Natural killer cell treated with Interleukin-12 subunit alpha and Interleukin-12 subunit beta and Interleukin-15 and Interleukin-18, amount 100 ng/mL, for 72 hours (primary cell): ENCODE data around the gene NAV2. TPM values are rescaled to one million over a fixed set of nuclear protein-coding genes. Genes with fewer than 3 reads are reported as not detected.

Experiments
- ATAC-seq, 2 donors: fragments of 150-1000 bp; cut with Tn5 transposase in 1 of 2; sonication (Bioruptor Pico), chemical (Tn5 transposase) in 1 of 2; 2 replicates each; pipeline ENCODE4 v1.10.0; 2021
- DNase-seq: peaks from one replicate; pipeline ENCODE4 v3.0.0; 2022; ENCODE audit warnings: low spot score
- H3K27ac Mint-ChIP-seq, 2 donors: 1 replicate in 1 of 2; 2 replicates in 1 of 2; pipeline ENCODE4 v1.8.0; 2022; ENCODE audit warnings: mixed read lengths in 2 of 2, mild to moderate bottlenecking in 1 of 2, moderate library complexity in 1 of 2
- H3K27me3 Mint-ChIP-seq, 2 donors: 1 replicate in 1 of 2; 2 replicates in 1 of 2; pipeline ENCODE4 v1.8.0; 2022; ENCODE audit warnings: mixed read lengths in 2 of 2
- H3K36me3 Mint-ChIP-seq: one replicate; pipeline ENCODE4 v1.8.0; 2022; ENCODE audit warnings: mixed read lengths
- H3K4me1 Mint-ChIP-seq, 2 donors: 1 replicate in 1 of 2; 2 replicates in 1 of 2; pipeline ENCODE4 v1.8.0; 2022; ENCODE audit warnings: low read depth in 2 of 2, mixed read lengths in 2 of 2, mild to moderate bottlenecking in 1 of 2
- H3K4me3 Mint-ChIP-seq: one replicate; pipeline ENCODE4 v1.8.0; 2022; ENCODE audit warnings: mixed read lengths
- H3K9me3 Mint-ChIP-seq: 2 replicates; pipeline ENCODE4 v1.8.0; 2022; ENCODE audit warnings: mixed read lengths
- total RNA-seq, 2 donors: library from RNA; stranded (reverse); gene quantifications; one replicate each; pipeline ENCODE4 v1.2.3, GENCODE V29; 2022

NAV2 gene
- total RNA-seq, 2 donors from 2014 or later, result 0.31 to 0.67 TPM

DNA sequence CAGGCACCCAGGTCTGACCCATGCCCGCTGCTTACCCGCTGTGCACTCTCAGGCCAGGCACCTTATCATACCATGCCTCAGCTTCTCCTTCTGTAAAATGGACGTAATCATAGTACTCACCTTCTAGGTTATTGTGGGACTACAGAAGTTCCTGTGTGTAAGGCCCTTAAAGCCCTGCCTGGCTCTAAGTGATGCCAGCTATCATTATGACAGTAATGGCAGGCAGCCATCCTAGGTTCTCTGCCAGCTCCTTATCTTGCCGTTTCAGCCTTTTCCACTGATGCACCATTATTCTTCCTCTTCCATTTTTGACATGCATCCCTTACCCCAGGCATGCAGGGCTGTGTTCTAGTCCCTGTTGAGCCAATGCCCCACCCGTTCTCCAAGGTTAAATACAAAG, 389.8 kb downstream of the NAV2 start:
- no peaks in the 10 kb centered on the region for H3K36me3 Mint-ChIP-seq
- peaks cover 9 to 14% of the 10 kb centered on the region in 2 donors for H3K4me1 Mint-ChIP-seq
- no peak for ATAC-seq
- no peak overlapping the region for H3K4me3 Mint-ChIP-seq
- peaks cover 0 to 8% of the 10 kb centered on the region in 2 donors for H3K27me3 Mint-ChIP-seq
- no peaks in the 10 kb centered on the region for H3K9me3 Mint-ChIP-seq
- no peak overlapping the region for H3K27ac Mint-ChIP-seq
- no peak for DNase-seq

GRCh38 chr11:20103281-20103680, 390.6 kb downstream of the NAV2 start:
- no peak for DNase-seq
- peaks cover 9 to 14% of the 10 kb centered on the region in 2 donors for H3K4me1 Mint-ChIP-seq
- peak in 1 of 2 donors; percentile 30 for ATAC-seq
- no peak overlapping the region for H3K27ac Mint-ChIP-seq
- no peaks in the 10 kb centered on the region for H3K9me3 Mint-ChIP-seq
- no peak overlapping the region for H3K4me3 Mint-ChIP-seq
- peaks cover 0 to 8% of the 10 kb centered on the region in 2 donors for H3K27me3 Mint-ChIP-seq
- H3K36me3 Mint-ChIP-seq, result no peaks in the 10 kb centered on the region

DNA sequence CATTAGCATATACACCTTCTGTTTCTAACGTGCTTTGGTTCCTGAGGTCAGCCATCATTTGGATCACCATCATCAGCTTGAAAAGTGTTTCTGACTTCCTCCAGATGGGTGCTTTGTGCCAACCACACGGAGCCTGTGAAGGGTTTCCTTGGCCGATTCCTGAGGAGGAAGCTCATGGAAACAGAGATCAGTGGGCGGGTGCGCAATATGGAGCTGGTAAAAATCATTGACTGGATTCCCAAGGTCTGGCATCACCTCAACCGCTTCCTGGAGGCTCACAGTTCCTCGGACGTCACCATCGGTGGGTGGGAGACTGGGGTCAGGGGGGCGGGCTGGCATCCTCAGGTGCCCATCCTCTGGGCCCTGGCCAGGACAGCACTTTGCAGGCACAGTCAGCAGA, 392.8 kb downstream of the NAV2 start:
- H3K9me3 Mint-ChIP-seq, result no peaks in the 10 kb centered on the region
- no peak overlapping the region for H3K27ac Mint-ChIP-seq
- H3K36me3 Mint-ChIP-seq, result no peaks in the 10 kb centered on the region
- H3K4me1 Mint-ChIP-seq, result no peaks in the 10 kb centered on the region
- no peak overlapping the region for H3K4me3 Mint-ChIP-seq
- no peak for DNase-seq
- ATAC-seq, result no peak
- H3K27me3 Mint-ChIP-seq, result peaks cover 0 to 8% of the 10 kb centered on the region in 2 donors

DNA sequence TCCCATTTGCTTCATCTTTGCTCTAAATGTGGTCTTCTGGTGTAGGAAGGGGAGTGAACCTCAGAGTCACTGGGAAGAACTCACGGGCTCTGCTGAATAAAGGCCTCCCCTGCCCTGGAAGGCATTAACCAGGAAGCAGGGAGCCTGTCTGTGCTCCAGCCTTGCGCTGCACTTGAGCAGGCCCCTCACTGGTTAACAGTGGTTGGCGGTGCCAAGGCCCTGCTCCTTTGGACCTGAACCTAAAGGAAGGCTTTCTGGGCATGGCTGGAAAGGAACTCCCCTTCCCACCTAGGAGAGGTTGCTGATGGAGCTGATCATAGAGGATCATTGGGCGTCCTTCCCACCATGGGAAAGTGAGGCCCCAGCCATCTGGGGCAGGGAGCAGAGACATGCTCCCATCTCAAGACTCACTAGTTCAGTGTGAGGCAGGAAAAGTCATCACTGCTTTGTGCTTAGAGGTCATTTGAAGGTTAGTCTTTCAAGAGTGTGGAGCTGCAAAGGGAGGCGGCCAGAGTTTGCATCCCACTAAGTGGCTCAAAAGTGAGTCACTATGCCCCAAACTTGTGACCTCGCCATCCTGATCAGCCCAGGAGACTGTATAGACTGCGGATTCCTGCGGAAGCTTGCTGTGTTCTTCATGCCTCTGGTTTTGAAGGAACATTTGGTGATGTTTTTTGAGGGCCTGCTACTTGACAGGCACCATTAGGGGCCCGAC, 397.3 kb downstream of the NAV2 start:
- Mint-ChIP-seq H3K4me1 (no peaks in the 10 kb centered on the region), H3K9me3 (no peaks in the 10 kb centered on the region), H3K36me3 (no peaks in the 10 kb centered on the region), H3K4me3 (no peak overlapping the region), H3K27ac (no peak overlapping the region), H3K27me3 (peaks cover 2 to 4% of the 10 kb centered on the region in 2 donors)
- DNase-seq (no peak), ATAC-seq (no peak)

DNA sequence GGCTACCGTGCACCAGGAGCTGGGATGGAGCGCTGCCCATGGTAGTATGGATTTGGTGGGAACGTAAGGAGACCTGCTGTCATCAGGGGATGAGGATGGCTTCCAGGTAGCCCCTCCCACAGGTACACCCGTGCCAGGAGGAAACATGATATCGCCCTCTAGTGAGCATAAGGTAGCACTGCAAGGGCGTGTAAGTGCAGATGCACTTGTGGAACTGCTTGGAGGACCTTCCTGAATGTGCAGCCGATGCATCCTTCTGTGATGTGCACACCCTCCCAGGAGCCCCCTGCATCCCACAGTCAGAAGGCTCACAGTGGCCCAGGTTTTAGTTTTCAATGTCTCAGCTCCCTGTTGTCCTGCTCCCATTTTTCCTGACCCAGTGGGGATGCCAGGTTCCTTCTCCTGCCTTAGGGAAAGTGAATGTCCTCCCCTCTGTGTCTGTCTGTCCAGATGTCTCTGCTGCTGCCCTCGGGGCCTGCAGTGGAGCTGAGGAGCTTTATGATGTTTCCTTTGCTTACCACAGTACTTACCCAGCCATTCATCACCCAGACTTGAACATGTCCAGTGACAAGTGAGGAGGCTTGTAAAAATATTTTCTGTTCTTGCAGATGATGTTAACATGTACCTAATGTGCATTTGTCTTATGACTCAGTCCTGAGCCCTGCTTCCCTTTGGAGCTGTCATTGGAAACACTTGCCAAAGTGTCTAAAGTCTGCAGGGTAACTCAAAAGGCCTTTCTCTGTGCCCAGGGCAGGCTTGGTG, 398.5 kb downstream of the NAV2 start:
- H3K9me3 Mint-ChIP-seq, result no peaks in the 10 kb centered on the region
- no peak overlapping the region for H3K4me3 Mint-ChIP-seq
- DNase-seq, result no peak
- H3K27ac Mint-ChIP-seq, result no peak overlapping the region
- H3K36me3 Mint-ChIP-seq, result no peaks in the 10 kb centered on the region
- ATAC-seq, result peak; percentile 69 to 75
- H3K27me3 Mint-ChIP-seq, result peaks cover 0 to 2% of the 10 kb centered on the region in 2 donors
- no peaks in the 10 kb centered on the region for H3K4me1 Mint-ChIP-seq

DNA sequence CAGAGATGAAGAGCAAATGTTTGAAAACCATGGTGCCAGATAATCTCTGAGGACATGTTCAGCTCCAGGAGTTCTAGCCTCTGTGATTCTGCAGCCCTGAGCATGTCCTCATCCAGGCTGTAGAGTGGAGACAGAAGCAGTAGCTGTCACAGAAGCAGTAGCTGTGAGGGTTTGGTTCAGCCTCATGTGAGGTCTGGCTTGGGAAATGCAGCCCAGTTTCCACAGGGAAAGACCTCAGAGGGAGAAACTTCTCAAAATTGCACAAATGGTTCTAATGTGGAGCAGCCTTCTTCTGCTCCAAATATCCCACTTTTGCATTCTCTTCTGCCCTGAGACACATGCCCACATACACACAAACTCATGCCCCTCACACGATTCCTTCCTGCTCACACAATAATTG, 399.2 kb downstream of the NAV2 start:
- no peak for ATAC-seq

DNA sequence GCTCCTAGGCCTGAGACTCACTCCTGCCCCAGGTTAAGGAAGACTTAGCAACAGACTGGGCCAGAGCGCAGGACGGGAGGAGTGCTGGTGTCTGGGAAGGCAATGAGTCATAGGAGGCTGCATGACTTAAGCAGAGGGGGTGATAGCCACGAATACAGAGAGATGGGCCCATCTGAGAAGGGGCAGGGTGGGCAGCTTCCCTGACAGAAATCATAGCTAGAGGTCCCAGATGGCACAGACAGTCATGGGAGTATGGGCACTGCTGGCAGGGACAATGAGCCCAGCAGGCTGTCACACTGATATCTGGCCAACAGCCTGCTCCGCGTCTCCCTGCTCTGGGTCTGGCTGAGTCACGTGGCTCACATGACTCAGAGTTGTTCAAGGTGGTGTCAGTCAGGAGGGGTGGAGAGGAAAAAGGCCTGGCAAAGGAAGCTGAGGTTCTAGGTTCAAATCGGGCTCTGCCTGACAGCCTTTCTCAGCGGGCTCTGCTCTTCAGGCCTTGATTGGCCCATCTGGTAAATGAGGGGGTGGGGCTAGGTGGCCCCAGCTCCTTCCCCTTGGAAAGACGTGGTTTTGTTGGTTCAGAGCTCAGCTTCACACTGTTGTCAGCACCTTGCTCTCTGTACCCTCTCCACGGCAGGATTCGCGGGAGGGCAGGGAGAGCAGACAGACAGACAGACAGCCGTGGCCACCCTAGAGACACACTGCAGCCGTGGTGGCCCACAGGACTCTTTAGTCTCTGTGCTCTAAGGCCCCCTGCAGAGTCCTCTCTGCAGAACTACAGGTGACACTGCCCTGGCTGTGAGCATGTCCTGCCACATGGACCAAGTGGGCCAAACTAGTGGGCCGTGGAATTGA, 399.9 kb downstream of the NAV2 start:
- ATAC-seq, result no peak
- Mint-ChIP-seq H3K9me3 (no peaks in the 10 kb centered on the region), H3K4me1 (no peaks in the 10 kb centered on the region), H3K27me3 (peaks cover 0 to 2% of the 10 kb centered on the region in 2 donors), H3K27ac (no peak overlapping the region), H3K4me3 (no peak overlapping the region), H3K36me3 (no peaks in the 10 kb centered on the region)
- DNase-seq, result no peak

More for the DNA sequence above, 399.2 kb downstream of the NAV2 start:
- no peaks in the 10 kb centered on the region for H3K9me3 Mint-ChIP-seq
- no peaks in the 10 kb centered on the region for H3K4me1 Mint-ChIP-seq
- no peak overlapping the region for H3K27ac Mint-ChIP-seq
- no peaks in the 10 kb centered on the region for H3K36me3 Mint-ChIP-seq
- no peak for DNase-seq
- H3K4me3 Mint-ChIP-seq, result no peak overlapping the region
- peaks cover 0 to 2% of the 10 kb centered on the region in 2 donors for H3K27me3 Mint-ChIP-seq

GRCh38 chr11:20113149-20113438, 400.5 kb downstream of the NAV2 start:
- Mint-ChIP-seq H3K36me3 (no peaks in the 10 kb centered on the region), H3K4me3 (no peak overlapping the region), H3K27me3 (peaks cover 0 to 2% of the 10 kb centered on the region in 2 donors), H3K27ac (no peak overlapping the region), H3K4me1 (no peaks in the 10 kb centered on the region), H3K9me3 (no peaks in the 10 kb centered on the region)
- DNase-seq (no peak), ATAC-seq (no peak)

GRCh38 chr11:20114588-20114987, 402.0 kb downstream of the NAV2 start:
- H3K36me3 Mint-ChIP-seq, result no peaks in the 10 kb centered on the region

GRCh38 chr11:20116825-20117224, 404.2 kb downstream of the NAV2 start:
- no peak overlapping the region for H3K4me3 Mint-ChIP-seq
- no peaks in the 10 kb centered on the region for H3K4me1 Mint-ChIP-seq
- peaks cover 9 to 19% of the 10 kb centered on the region in 2 donors for H3K27me3 Mint-ChIP-seq
- H3K27ac Mint-ChIP-seq, result no peak overlapping the region
- H3K9me3 Mint-ChIP-seq, result no peaks in the 10 kb centered on the region
- no peak for DNase-seq
- ATAC-seq, result no peak
- H3K36me3 Mint-ChIP-seq, result no peaks in the 10 kb centered on the region

More at GRCh38 chr11:20114588-20114987, 402.0 kb downstream of the NAV2 start:
- ATAC-seq (no peak), DNase-seq (no peak)
- Mint-ChIP-seq H3K9me3 (no peaks in the 10 kb centered on the region), H3K27me3 (peaks cover 2 to 8% of the 10 kb centered on the region in 2 donors), H3K4me1 (no peaks in the 10 kb centered on the region), H3K4me3 (no peak overlapping the region), H3K27ac (no peak overlapping the region)

- Mint-ChIP-seq H3K27ac (no peak overlapping the region), H3K4me3 (no peak overlapping the region), H3K36me3 (no peaks in the 10 kb centered on the region), H3K9me3 (no peaks in the 10 kb centered on the region), H3K4me1 (no peaks in the 10 kb centered on the region), H3K27me3 (peaks cover 7 to 24% of the 10 kb centered on the region in 2 donors)
- DNase-seq (no peak), ATAC-seq (no peak)
These were observed 404.7 kb downstream of the NAV2 start for GRCh38 chr11:20117291-20117690.

DNA sequence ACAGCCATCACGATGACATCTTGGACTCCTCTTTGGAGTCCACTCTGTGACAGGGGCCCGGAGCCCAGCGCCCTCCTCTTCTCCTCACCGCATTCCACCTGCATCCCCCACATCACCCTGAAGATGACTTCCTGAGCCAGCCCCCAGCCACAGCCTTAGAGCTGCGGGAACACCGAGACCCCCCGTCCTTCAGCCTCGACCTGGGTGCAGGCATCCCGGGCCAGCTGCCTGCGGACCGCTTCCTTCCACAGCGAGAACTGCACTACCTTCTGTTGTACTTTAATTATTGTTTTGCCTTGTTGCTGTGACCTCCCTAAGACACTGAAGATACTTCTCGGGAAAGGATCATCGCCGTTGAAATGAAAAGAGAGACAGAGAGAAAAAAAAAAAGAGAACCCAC, 405.6 kb downstream of the NAV2 start:
- DNase-seq (no peak), ATAC-seq (no peak)
- H3K27me3 Mint-ChIP-seq, result peaks cover 7 to 26% of the 10 kb centered on the region in 2 donors
- no peaks in the 10 kb centered on the region for H3K9me3 Mint-ChIP-seq
- H3K4me1 Mint-ChIP-seq, result no peaks in the 10 kb centered on the region
- H3K4me3 Mint-ChIP-seq, result no peak overlapping the region
- no peak overlapping the region for H3K27ac Mint-ChIP-seq
- no peaks in the 10 kb centered on the region for H3K36me3 Mint-ChIP-seq

- DNase-seq, result peak; percentile 42
- ATAC-seq, result no peak
- Mint-ChIP-seq H3K4me3 (no peak overlapping the region), H3K9me3 (no peaks in the 10 kb centered on the region), H3K4me1 (no peaks in the 10 kb centered on the region), H3K36me3 (no peaks in the 10 kb centered on the region), H3K27me3 (peaks cover 7 to 26% of the 10 kb centered on the region in 2 donors), H3K27ac (no peak overlapping the region)
These were observed 406.7 kb downstream of the NAV2 start for GRCh38 chr11:20119315-20119714.
